A549 treated with CORT108297 at 1 μM for 4 hours (cell line): ENCODE measurements around the gene CHST6. TPM values are rescaled to one million over a fixed set of nuclear protein-coding genes. Genes with fewer than 3 reads are reported as not detected.

Experiments
- total RNA-seq: library from RNA; stranded (reverse); fragments of 200-300 nt; extraction: Qiagen RNA extraction; gene quantifications from 5 replicates; pipeline ENCODE4 v1.2.3, GENCODE V29; 2022

Gene CHST6
- total RNA-seq = 0.10 to 0.15 TPM (median 0.13 TPM) in 5 replicates

DNA sequence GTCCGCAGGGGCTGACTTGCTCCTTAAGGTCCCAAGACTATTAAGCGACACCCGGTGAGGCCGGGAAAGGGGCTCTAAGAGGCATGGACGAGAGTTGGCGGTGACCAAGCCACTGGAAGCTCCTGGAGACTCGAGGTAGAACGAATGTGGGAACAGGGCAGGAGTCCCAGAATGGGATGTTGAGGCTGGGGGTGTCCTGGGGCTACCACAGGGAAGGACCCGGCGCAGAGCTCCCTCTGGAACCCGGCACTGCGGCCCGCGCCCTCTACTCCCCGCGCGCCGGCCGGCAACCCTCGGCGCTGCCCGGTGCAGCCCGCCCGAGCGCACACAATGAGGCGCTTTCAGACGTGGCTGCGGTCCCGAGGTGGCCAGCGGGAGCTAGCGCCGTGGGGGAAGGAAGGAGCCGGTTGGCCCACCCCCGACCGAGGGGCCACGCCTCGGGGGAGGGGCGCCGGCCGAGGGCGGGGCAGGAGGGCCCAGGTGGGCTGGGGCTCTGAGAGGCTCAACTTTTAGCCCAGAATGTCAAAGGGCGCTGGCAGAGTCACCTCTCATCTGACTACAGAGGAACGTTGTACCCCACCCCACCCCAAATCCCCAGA is at the start of gene CHST6:
Gene CHST6, minus strand, starts transcription at position 366 of the 599 bp plus-strand sequence. CDS start 15,613 bp downstream, outside the sequence.

DNA sequence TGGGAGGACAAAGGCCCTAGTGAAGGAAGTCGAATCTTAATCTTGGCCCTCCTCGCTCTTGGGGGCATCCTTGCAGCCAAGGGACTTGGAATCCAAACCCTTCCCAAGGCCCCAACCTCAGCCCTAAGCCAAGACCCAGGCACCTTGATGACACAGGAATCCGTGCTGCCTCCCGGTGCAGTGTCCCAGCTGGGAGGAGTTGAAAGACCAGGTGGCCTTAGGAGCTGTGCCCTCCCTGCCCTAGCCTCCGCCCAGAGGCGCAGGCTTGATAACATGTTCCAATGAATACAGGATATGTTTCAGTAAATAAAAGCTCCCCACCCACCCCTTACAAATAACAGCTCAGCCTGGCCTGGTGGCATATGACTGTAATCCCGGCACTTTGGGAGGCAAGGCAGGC is 40.7 kb upstream of the CHST6 start, which contains the start of gene CHST5:
Gene CHST5, minus strand, starts transcription at position 208 of the 400 bp plus-strand sequence. CDS start 5,724 bp downstream, outside the sequence.

DNA sequence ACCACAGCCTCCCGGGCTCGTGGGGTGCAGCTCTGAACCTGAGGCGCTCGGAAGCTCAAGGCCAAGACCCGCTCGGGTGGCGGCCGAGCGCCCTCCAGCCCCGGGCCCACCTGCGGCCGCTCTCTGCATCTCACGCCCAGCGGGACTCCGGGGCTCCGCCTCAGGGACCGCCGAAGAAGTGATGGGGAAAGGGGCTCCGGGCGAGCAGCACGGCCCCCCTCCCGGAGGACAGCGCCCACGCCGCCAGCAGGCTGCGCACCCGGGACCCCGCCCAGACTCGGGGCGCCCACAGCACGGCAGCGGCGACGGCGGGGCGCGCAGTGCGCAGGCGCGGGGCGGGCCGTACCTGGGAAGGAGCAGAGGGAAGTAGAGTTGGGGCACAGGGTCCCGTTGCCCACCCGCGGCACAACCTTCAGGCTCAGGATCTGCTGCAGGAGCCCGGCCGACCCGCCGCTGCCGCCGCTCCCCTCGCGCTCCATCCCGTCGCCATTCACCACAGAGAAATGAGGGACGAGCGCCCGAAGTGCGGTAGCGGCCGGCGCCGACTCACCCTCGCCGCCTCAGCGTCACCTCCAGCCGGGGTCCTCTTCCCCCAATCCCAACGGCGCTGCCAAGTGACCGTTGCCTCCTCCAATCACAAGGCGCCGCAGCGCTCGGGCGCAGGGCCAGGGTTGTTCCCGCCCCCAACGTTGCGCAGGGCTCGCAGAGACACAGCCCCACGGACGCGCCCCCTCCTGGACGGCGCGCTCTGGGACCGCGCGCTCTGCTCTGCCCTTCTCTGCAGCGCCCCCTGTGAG is 30.9 kb downstream of the CHST6 start, which contains the start of gene TMEM170A:
Gene TMEM170A, minus strand, starts transcription at position 568 of the 797 bp plus-strand sequence. Its CDS starts 89 bp downstream, at position 479.

DNA sequence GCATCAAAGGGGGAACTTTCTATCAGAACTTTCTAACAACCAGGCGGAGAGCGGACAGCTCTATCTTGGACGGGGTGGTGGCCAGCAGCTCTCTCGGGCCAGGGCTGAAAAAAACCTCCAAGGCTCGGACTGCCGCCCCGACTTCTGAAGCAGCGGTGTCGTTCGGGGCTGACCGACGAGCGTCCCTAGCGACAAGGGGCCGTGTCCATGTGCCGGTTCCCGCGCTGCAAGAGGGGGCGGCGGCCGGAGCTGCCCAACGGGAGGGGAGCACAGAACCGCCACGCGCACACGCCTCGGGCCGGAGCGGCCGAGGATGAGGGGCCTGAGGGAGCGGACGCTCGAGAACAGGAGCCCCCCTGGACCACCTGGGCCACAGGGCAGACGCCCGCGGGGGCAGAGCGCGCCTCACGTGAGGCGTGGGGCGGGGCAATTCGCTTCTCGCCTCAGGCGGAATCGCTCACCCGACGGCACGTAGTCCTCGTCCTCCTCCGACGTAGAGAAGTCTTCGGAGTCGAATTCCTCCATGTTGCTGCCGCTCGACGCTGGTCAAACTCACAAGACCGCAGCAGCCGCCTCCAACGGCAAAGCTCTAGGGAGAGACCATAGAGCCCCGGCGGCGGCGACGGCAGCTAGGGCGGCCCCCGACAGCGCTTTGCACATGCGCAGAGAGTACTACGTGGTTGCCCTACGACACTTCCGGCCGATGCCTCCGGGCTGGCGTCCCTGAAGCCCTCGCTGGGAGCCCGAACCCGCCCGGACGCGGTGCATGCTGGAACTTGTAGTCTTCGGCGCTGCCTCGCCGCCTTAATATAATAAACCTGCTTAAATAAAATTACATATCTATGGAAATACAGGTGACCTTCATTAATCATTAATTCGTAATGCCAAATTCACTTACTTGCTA is 62.2 kb downstream of the CHST6 start, which contains the start of gene CFDP1:
Gene CFDP1, minus strand, starts transcription at position 676 of the 904 bp plus-strand sequence. Its CDS starts 151 bp downstream, at position 525.

Other genes starting within 250 kb of the CHST6 start
- 61.8 to 99.2 TPM (median 92.7 TPM) in 5 replicates for gene BCAR1, start 243.8 kb downstream of the CHST6 start, total RNA-seq
- gene CFDP1, start 61.9 kb downstream of the CHST6 start, total RNA-seq = 51.6 to 68.0 TPM (median 56.1 TPM) in 5 replicates
- gene TMEM170A, start 30.8 kb downstream of the CHST6 start, total RNA-seq = 13.9 to 16.2 TPM (median 15.5 TPM) in 5 replicates
- gene CHST5, start 40.7 kb upstream of the CHST6 start, total RNA-seq = 0.03 to 0.31 TPM (median 0.07 TPM) in 5 replicates
- 7.8 to 10.3 TPM (median 9.2 TPM) in 5 replicates for gene TMEM231, start 60.8 kb upstream of the CHST6 start, total RNA-seq
- 91.0 to 96.0 TPM (median 92.3 TPM) in 5 replicates for gene GABARAPL2, start 70.9 kb upstream of the CHST6 start, total RNA-seq
- gene ADAT1, start 127.8 kb upstream of the CHST6 start, total RNA-seq = 29.3 to 40.0 TPM (median 37.3 TPM) in 5 replicates
- gene KARS1, start 152.2 kb upstream of the CHST6 start, total RNA-seq = 164 to 178 TPM (median 166 TPM) in 5 replicates
- gene TERF2IP, start 152.3 kb upstream of the CHST6 start, total RNA-seq = 39.3 to 46.3 TPM (median 45.2 TPM) in 5 replicates
- gene CPHXL2, start 181.6 kb upstream of the CHST6 start, total RNA-seq = not detected in 5 replicates
- not detected in 5 replicates for gene DUXB, start 206.0 kb upstream of the CHST6 start, total RNA-seq
- gene CPHXL, start 231.0 kb upstream of the CHST6 start, total RNA-seq = not detected in 5 replicates